Measurements from ENCODE around the gene ARHGEF6. TPM values are rescaled to one million over a fixed set of nuclear protein-coding genes. Genes with fewer than 3 reads are reported as not detected.

Gene ARHGEF6
- total RNA-seq, 2 donors from 2014 or later = 5.7 to 8.2 TPM

GRCh38 chrX:136747003-136747986, 33.4 kb downstream of the ARHGEF6 start:
- WGBS, 2 donors = 61 to 70% methylated on average over 5 to 8 of the region's 8 CpGs
- Histone ChIP-seq H3K9me3 (no peaks in the 10 kb centered on the region), H3K27me3 (no peaks in the 10 kb centered on the region), H3K4me1 (no peaks in the 10 kb centered on the region), H3K27ac (peak overlapping the region in 1 of 4 donors; percentile 18), H3K4me3 (no peak overlapping the region), H3K36me3 (replicated peaks in 1 of 2; ENCODE audit: insufficient read depth in 1 of 2, low read depth in 2 of 2) (no peaks in the 10 kb centered on the region)
- DNase-seq (peak in 1 of 4 donors; percentile 5), ATAC-seq (no peak)
- intact Hi-C loops (cut with DNase I) = no loop called here
- TF ChIP-seq POLR2A (IDR thresholded peaks at IDR 0.05) = no peak
- TF ChIP-seq CTCF (IDR thresholded peaks at IDR 0.05) = no peak

GRCh38 chrX:136745215-136746173, 35.2 kb downstream of the ARHGEF6 start:
- 60 to 83% methylated on average over 7 of the region's 7 CpGs for WGBS, 2 donors
- H3K9me3 ChIP-seq = no peaks in the 10 kb centered on the region
- no peak overlapping the region for H3K27ac ChIP-seq
- no peaks in the 10 kb centered on the region for H3K4me1 ChIP-seq
- ATAC-seq = no peak
- H3K36me3 ChIP-seq (replicated peaks in 1 of 2; ENCODE audit: insufficient read depth in 1 of 2, low read depth in 2 of 2) = no peaks in the 10 kb centered on the region
- intact Hi-C loops (cut with DNase I) = no loop called here
- no peak overlapping the region for H3K4me3 ChIP-seq
- DNase-seq = no peak
- no peaks in the 10 kb centered on the region for H3K27me3 ChIP-seq
- TF ChIP-seq POLR2A (IDR thresholded peaks at IDR 0.05) (no peak), CTCF (IDR thresholded peaks at IDR 0.05) (no peak)

- DNase-seq (no peak), ATAC-seq (no peak)
- WGBS, 2 donors = 77 to 82% methylated on average over 6 to 7 of the region's 7 CpGs
- Histone ChIP-seq H3K36me3 (replicated peaks in 1 of 2; ENCODE audit: insufficient read depth in 1 of 2, low read depth in 2 of 2) (no peaks in the 10 kb centered on the region), H3K4me3 (no peak overlapping the region), H3K27ac (no peak overlapping the region), H3K27me3 (no peaks in the 10 kb centered on the region), H3K4me1 (no peaks in the 10 kb centered on the region), H3K9me3 (no peaks in the 10 kb centered on the region)
- TF ChIP-seq CTCF (IDR thresholded peaks at IDR 0.05) (no peak), POLR2A (IDR thresholded peaks at IDR 0.05) (no peak)
- intact Hi-C loops (cut with DNase I) = no loop called here
Measured at GRCh38 chrX:136742721-136743379, 37.9 kb downstream of the ARHGEF6 start.

- H3K4me1 ChIP-seq = no peaks in the 10 kb centered on the region
- H3K36me3 ChIP-seq (replicated peaks in 1 of 2; ENCODE audit: insufficient read depth in 1 of 2, low read depth in 2 of 2) = no peaks in the 10 kb centered on the region
- no peak for TF ChIP-seq POLR2A (IDR thresholded peaks at IDR 0.05)
- no peak for TF ChIP-seq CTCF (IDR thresholded peaks at IDR 0.05)
- WGBS, 2 donors = 86 to 91% methylated on average over 4 of the region's 4 CpGs
- DNase-seq (no peak), ATAC-seq (no peak)
- H3K4me3 ChIP-seq = no peak overlapping the region
- H3K9me3 ChIP-seq = no peaks in the 10 kb centered on the region
- H3K27ac ChIP-seq = no peak overlapping the region
- intact Hi-C loops (cut with DNase I) = no loop called here
- no peaks in the 10 kb centered on the region for H3K27me3 ChIP-seq
Measured at GRCh38 chrX:136738049-136738729, 42.5 kb downstream of the ARHGEF6 start.
